Renal cortex interstitium (tissue), 11 donors: ENCODE results near the gene RAB18. TPM values are rescaled to one million over a fixed set of nuclear protein-coding genes. Genes with fewer than 3 reads are reported as not detected.
"Not testable (repeated sequence)": the region's sequence is repeated elsewhere in the genome, so short reads cannot be mapped to it uniquely, and the experiment has no call there.

Experiments
- DNase-seq, 11 donors: peaks; one replicate each; pipeline ENCODE4 v3.0.0-alpha.2; 2013; ENCODE audit warnings: low read depth in 9 of 11, low spot score in 4 of 11; ENCODE audit errors: extremely low read depth in 1 of 11
- polyA plus RNA-seq, 3 donors: library from polyadenylated mRNA; unstranded; fragments of 120-200 nt; gene quantifications; one replicate each; pipeline ENCODE4 v1.2.1, GENCODE V29; 2013; ENCODE audit not compliant: insufficient read length in 3 of 3

Gene RAB18
- polyA plus RNA-seq, 3 donors: 109 to 130 (median 112) TPM

DNA sequence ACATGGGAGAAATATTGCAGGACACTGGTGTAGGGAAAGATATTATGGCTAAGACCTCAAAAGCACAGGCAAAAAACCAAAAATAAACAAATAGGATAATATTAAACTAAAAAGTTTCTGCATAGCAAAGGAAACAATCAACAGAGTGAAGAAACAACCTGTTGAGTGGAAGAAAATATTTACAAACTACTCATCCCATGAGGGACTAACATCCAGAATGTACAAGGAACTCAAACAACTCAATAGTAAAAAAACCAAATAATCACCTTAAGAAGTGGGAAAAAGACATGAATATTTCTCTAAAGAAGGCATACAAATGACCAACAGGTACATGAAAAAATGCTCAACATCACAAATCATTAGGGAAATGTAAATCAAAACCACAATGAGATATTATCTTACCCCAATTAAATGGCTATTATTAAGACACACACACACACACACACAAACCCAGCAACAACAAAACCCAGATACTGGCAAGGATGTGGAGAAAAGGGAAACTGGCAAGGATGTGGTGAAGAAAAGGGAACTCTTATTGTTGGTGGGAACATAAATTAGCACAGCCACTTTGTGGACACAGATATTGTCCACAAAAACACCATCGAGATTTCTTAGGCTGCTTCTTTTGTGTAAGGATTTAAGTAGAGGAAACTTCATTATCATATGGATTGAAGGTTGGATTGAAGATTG lies 9.8 kb upstream of the RAB18 start:
- DNase-seq: no peak

DNA sequence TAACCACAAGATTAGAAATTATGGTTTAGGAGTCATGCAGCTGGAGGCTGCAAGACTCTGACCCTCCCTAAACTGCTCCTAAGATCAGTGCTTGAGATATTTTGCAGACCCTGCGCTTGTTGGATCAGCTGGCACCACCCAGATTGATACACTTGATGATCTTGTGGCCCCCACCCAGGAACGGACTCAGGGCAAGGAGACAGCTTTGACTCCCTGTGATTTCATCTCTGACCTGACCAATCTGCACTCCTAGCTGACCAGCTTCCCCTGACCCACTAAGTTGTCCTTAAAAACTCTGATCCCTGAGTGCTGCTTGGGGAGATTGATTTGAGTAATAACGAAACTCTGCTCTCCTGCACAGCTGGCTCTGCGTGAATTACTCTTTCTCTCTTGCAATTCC lies 8.0 kb upstream of the RAB18 start:
- DNase-seq: no peak

- DNase-seq: no peak
Observed at GRCh38 chr10:27500096-27500495, 4.0 kb upstream of the RAB18 start.

DNA sequence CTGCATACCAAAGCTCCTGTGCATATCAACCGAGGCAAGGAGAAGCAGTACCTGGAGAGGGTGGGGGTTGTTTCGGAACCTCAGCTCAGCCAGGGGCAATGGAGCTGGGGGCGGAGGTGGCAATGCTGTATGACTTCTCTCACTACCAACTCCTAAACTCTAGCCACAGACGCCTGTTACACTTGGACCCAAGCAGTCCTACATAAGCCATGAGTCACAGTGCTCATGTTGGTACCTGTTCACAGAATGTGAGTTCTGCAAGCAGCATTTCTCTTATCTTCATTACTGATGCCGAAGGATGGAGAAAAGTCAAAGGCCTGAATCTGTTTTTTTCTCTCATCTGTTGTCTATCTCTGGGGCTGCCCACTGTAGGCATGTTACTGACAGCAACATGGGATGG lies 3.2 kb upstream of the RAB18 start:
- DNase-seq: no peak

- no peak for DNase-seq
Observed at GRCh38 chr10:27503498-27504006, 552 bp upstream of the RAB18 start.

GRCh38 chr10:27504808-27505460 lies 830 bp downstream of the RAB18 start:
- peak in 4 of 11 donors; percentile 2 to 25 (median 14) for DNase-seq

GRCh38 chr10:27505537-27505936 lies 1.4 kb downstream of the RAB18 start:
- not testable (repeated sequence) for DNase-seq

GRCh38 chr10:27506280-27506679 lies 2.2 kb downstream of the RAB18 start:
- no peak for DNase-seq

GRCh38 chr10:27512548-27512947 lies 8.4 kb downstream of the RAB18 start:
- no peak for DNase-seq

GRCh38 chr10:27513451-27514191 lies 9.5 kb downstream of the RAB18 start:
- DNase-seq: no peak

DNA sequence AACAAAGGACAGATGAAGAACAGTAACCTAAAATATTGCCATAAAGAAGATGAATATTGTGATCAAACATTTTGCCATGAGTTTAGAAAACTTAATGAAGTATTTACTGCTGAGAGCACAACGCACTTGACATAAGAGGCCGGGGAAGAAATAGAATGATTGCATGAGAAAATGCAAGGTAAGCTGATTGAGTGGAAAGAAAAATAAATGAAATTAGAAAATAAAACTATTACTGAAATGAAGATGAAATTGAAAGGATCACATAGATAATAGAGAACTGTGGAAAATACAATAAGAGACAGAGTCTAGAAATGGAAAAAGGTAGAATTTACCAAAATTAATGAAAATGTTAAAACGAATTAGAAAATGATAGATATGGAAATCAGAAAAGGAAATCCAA lies 10.1 kb downstream of the RAB18 start:
- no peak for DNase-seq

DNA sequence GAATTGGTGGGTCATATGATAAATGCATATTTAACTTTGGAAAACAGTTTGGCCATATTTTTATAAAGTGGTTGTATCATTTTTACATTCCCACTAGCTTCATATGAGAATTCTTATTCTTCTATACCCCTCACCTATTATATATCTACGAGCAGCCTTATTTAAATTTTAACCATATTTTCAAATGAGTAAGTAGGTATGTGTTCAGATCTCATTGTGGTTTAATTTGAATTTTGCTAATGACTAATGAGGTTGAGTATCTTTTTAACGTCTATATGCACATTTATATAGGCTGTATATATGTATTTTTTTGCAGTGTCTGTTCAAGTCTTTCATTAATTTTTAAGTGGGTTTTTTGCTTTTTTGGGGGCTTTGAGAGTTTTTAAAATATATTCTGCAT lies 14.2 kb downstream of the RAB18 start:
- no peak for DNase-seq

- peak in 5 of 11 donors; percentile 6 to 45 (median 16) for DNase-seq
Observed at GRCh38 chr10:27525819-27526218, 21.7 kb downstream of the RAB18 start.

- no peak for DNase-seq
Observed at GRCh38 chr10:27526242-27526641, 22.1 kb downstream of the RAB18 start.

- DNase-seq: no peak
Observed at GRCh38 chr10:27527666-27528295, 23.7 kb downstream of the RAB18 start.

DNA sequence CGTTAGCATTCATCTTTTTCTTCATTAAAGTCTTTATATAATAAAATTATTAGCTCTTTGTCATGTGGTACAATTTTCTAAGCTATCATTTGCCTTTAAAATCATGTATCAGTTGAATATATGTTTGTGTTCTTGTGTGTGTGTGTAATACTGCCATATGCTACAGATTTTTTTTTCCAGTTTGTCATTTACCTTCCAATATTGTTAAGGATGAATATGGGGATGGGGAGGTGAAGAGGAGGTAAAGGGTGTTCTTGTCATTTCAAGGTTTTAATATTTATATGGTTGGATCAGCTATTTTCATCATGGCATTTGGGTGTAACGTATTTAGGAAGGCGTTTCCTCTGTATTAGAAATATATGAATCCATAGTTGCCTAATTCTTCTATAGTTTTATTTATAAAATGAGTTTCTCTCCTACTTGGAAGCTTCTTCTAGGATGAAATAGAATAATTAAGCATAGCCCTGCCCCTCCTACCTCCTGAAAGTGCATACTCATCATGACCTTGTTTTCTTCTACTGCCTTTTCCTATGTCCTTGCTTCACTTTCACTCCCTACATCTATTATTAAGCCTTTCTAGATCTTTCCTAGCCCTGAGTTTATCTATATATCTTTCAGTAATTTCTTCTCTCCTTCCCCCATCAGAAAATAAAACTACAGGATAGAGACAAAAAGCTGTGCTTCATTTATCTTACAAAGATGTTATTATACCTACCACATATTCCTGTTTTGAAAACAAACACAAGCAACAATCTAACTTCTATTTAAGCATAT lies 25.1 kb downstream of the RAB18 start:
- DNase-seq: no peak

DNA sequence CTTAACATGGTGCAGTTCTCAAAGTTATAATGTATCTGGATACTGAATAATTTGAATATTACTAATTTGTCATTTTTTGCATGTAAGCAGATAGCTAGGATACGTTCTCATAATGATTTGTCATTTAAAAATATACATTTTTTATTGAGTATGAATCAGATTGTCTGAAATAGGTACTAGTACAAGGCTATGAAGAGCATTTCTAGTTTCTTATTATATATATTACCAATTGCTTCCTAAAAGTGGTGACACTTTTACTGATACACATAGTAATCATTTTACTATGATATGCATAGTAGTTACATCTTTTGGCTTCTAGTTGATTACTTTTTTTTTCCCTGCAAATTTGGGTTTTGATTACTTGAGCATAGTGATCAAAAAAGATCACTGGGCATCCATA lies 26.4 kb downstream of the RAB18 start:
- DNase-seq: no peak

DNA sequence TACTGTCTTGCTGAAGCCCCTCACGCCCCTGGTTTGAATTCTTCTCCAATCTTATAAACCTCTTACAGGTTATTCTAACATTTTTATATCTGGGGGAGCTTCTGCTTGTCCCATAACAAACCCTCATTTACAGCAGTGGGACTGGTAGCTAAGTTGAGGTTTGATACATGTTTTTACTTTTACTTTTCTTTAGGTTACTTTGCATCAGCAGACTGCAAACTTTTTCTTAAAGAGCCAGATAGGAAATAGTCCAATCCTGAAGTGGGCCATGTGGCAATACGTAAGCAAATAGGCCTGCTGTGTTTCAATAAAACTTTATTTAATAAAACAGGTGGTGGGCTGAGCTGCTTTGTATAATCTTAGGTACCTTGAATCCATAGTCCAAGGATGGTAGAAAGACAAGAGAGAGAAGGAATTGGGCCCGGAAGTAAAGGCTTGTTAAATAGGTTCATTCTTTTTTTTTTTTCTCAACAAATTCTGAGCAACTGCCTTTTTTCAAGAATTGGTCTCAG lies 27.3 kb downstream of the RAB18 start:
- no peak for DNase-seq
